ENCODE data around the gene CACNA2D2. TPM values are rescaled to one million over a fixed set of nuclear protein-coding genes. Genes with fewer than 3 reads are reported as not detected.

The CACNA2D2 gene
- total RNA-seq, 1 donor from 2014 or later: 4.3 TPM

DNA sequence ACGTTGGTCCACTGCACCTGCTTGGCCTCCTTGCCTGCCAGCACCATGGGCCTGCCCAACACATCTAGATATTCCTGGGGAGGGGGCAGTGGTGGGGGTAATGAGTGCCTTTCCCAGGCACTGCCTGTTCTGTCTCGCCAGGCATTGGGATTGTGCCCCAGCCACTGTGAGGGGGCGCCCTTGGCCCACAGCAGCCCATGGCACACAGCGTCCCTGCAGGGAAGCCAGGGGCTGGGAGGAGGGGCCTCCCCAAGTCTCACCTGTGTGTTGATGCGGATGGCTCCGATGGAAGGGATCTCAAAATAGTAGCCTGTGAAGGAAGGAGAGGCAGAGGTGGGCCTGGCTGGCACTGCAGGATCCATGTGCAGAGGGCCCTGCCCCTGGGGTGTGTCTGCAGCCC lies 125.4 kb downstream of the CACNA2D2 start:
- H3K36me3 ChIP-seq: no peaks in the 10 kb centered on the region
- H3K4me1 ChIP-seq: peaks cover 15% of the 10 kb centered on the region
- Mint-ChIP-seq H3K4me1 (peaks cover 35% of the 10 kb centered on the region), H3K27me3 (ENCODE audit: insufficient read depth, low read depth) (peaks cover 8% of the 10 kb centered on the region), H3K27ac (no peak overlapping the region), H3K4me3 (no peak overlapping the region), H3K36me3 (no peaks in the 10 kb centered on the region), H3K9me3 (no peaks in the 10 kb centered on the region)
- no peaks in the 10 kb centered on the region for H4K20me1 ChIP-seq (ENCODE audit: low read depth)
- no peak overlapping the region for H3K27ac ChIP-seq
- no peaks in the 10 kb centered on the region for H3K79me2 ChIP-seq (ENCODE audit: low read depth)
- H3K4me2 ChIP-seq: no peak overlapping the region
- no peak for DNase-seq (ENCODE audit: low spot score)
- H3K27me3 ChIP-seq: no peaks in the 10 kb centered on the region
- H3F3A ChIP-seq (ENCODE audit: low read depth): peaks cover 5% of the 10 kb centered on the region
- no peak overlapping the region for H3K9ac ChIP-seq
- no peak for TF ChIP-seq EZH2phosphoT487 (IDR thresholded peaks at IDR 0.05)
- no peak for TF ChIP-seq EZH2 (IDR thresholded peaks at IDR 0.05)
- TF ChIP-seq, protein P1, sequence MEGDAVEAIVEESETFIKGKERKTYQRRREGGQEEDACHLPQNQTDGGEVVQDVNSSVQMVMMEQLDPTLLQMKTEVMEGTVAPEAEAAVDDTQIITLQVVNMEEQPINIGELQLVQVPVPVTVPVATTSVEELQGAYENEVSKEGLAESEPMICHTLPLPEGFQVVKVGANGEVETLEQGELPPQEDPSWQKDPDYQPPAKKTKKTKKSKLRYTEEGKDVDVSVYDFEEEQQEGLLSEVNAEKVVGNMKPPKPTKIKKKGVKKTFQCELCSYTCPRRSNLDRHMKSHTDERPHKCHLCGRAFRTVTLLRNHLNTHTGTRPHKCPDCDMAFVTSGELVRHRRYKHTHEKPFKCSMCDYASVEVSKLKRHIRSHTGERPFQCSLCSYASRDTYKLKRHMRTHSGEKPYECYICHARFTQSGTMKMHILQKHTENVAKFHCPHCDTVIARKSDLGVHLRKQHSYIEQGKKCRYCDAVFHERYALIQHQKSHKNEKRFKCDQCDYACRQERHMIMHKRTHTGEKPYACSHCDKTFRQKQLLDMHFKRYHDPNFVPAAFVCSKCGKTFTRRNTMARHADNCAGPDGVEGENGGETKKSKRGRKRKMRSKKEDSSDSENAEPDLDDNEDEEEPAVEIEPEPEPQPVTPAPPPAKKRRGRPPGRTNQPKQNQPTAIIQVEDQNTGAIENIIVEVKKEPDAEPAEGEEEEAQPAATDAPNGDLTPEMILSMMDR (IDR thresholded peaks at IDR 0.05): no peak
- H3K4me3 ChIP-seq: no peak overlapping the region
- H2AFZ ChIP-seq (replicated peaks): no peak overlapping the region
- no peaks in the 10 kb centered on the region for H3K9me3 ChIP-seq (ENCODE audit: low read depth)

DNA sequence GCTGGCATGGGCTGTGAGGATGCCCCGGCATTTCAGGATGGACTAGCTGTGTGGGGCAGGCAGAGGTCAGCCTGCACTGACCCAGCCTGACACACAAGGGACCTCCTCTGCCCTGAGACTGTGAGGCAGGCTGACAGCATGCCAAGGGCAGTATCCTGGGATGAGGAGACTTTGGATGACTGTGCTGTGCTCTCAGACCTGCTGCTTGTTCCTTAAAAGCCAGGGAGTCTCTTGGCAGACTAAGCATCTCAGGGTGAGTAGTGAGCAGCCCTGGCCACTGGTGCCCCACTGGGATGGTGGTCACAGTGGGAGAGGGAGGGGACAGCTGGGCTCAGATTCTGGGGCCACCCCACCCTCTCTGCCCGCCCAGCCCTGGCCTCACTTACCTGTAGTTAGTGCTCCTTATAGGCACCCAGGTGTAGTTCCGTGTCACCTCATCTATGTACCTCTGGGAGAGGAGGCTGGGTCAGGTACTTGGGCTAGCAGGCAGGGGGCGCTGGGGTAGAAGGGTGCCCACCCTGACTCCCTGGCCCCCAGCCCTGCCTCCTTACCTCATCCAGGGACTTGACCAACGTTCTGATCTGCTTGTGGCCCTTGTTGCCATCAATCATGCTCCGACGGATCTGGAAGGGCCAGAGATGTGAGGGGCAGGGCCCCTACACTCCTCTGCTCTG lies 128.0 kb downstream of the CACNA2D2 start:
- no peaks in the 10 kb centered on the region for H3K9me3 Mint-ChIP-seq
- H3K36me3 ChIP-seq: no peaks in the 10 kb centered on the region

DNA sequence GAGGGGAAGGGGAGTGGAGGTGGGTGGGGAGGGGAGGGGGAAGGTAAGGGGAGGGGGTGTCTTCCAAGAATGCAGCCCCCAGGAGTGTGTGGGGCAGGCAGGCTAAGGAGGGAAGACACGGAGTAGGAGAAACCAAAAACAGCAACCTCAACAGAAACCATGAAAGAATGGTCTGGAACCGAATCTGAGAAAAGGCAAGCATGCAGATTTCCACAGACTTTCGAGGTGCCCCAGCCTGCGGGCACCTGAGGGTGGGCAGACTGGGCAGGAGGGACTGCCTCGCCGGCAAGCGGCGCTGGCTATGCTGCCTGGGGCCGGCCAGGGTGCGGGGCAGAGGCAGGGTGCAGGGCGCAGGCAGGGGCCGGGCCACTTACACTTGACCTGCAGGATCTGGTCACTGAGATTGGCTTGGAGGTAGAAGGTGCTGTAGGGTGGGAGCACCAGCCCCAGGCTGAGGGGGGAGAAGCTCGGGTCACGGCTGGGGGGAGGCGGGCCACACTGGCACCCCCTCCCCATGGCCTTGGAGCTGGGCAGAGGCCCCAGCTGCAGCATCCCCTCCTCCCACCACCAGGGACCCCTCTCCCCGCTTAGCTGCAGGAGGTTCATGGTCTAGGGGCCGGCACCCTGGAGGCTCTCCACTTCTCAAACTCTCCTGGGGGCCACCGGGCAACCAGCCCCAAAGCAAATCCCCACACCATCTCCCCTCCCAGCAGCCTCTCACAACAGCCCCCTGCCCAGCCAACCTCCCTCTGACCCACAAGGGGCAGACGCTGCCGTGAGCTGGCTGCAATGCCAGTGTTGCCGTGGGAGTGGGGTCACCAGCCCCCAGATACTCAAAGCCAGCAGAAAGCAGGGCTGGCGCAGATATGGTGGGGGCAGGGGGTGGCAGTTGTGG lies 128.8 kb downstream of the CACNA2D2 start:
- peak; percentile 52 for DNase-seq (ENCODE audit: low spot score)
- Histone ChIP-seq H4K20me1 (ENCODE audit: low read depth) (no peaks in the 10 kb centered on the region), H3K79me2 (ENCODE audit: low read depth) (no peaks in the 10 kb centered on the region), H3K4me1 (peaks cover 32% of the 10 kb centered on the region), H3K9me3 (ENCODE audit: low read depth) (no peaks in the 10 kb centered on the region), H3K27me3 (no peaks in the 10 kb centered on the region), H3K9ac (no peak overlapping the region), H3K36me3 (no peaks in the 10 kb centered on the region), H3K4me2 (peak overlapping the region; percentile 27), H3K4me3 (no peak overlapping the region), H3F3A (ENCODE audit: low read depth) (peaks cover 5% of the 10 kb centered on the region), H2AFZ (replicated peaks) (no peak overlapping the region), H3K27ac (no peak overlapping the region)
- Mint-ChIP-seq H3K4me1 (peaks cover 44% of the 10 kb centered on the region), H3K4me3 (peak overlapping the region; percentile 75), H3K27me3 (ENCODE audit: insufficient read depth, low read depth) (peaks cover 12% of the 10 kb centered on the region), H3K36me3 (no peaks in the 10 kb centered on the region), H3K9me3 (no peaks in the 10 kb centered on the region), H3K27ac (peak overlapping the region; percentile 96)
- no peak for TF ChIP-seq EZH2 (IDR thresholded peaks at IDR 0.05)

More for the DNA sequence above, 128.0 kb downstream of the CACNA2D2 start:
- H3K79me2 ChIP-seq (ENCODE audit: low read depth): no peaks in the 10 kb centered on the region
- no peak for TF ChIP-seq EZH2 (IDR thresholded peaks at IDR 0.05)
- TF ChIP-seq, protein P1 (IDR thresholded peaks at IDR 0.05): peak; percentile 48
- no peak for TF ChIP-seq EZH2phosphoT487 (IDR thresholded peaks at IDR 0.05)
- H3K36me3 Mint-ChIP-seq: no peaks in the 10 kb centered on the region
- H3K4me2 ChIP-seq: peak overlapping the region; percentile 27
- no peaks in the 10 kb centered on the region for H4K20me1 ChIP-seq (ENCODE audit: low read depth)
- peaks cover 12% of the 10 kb centered on the region for H3K27me3 Mint-ChIP-seq (ENCODE audit: insufficient read depth, low read depth)
- peaks cover 5% of the 10 kb centered on the region for H3F3A ChIP-seq (ENCODE audit: low read depth)
- no peak overlapping the region for H3K27ac ChIP-seq
- no peaks in the 10 kb centered on the region for H3K27me3 ChIP-seq
- H2AFZ ChIP-seq (replicated peaks): no peak overlapping the region
- H3K9ac ChIP-seq: no peak overlapping the region
- peak overlapping the region; percentile 72 for H3K27ac Mint-ChIP-seq
- DNase-seq (ENCODE audit: low spot score): peak; percentile 50
- H3K4me3 Mint-ChIP-seq: peak overlapping the region; percentile 48
- H3K4me1 Mint-ChIP-seq: peaks cover 47% of the 10 kb centered on the region
- H3K9me3 ChIP-seq (ENCODE audit: low read depth): no peaks in the 10 kb centered on the region
- H3K4me3 ChIP-seq: no peak overlapping the region
- peaks cover 32% of the 10 kb centered on the region for H3K4me1 ChIP-seq

Data from neural progenitor cell (in vitro differentiated cells).